GM18951 (cell line): Measurements from ENCODE around the gene TSSC4.

Experiments
- POLR2A ChIP-seq: IDR thresholded peaks from 4 replicates; pipeline ENCODE4 v1.6.1; 2011; ENCODE audit warnings: mild to moderate bottlenecking; ENCODE audit not compliant: insufficient read length, insufficient read depth; ENCODE audit errors: extremely low read depth
- in situ Hi-C: fragments of 300-500 bp; cut with MboI; formaldehyde crosslinking; loops from one replicate; pipeline ENCODE4 v1.12.0; 2022; ENCODE audit warnings: low sequenced_read_pairs, mixed read lengths, inconsistent platforms; ENCODE audit not compliant: unreplicated experiment

Gene TSSC4

DNA sequence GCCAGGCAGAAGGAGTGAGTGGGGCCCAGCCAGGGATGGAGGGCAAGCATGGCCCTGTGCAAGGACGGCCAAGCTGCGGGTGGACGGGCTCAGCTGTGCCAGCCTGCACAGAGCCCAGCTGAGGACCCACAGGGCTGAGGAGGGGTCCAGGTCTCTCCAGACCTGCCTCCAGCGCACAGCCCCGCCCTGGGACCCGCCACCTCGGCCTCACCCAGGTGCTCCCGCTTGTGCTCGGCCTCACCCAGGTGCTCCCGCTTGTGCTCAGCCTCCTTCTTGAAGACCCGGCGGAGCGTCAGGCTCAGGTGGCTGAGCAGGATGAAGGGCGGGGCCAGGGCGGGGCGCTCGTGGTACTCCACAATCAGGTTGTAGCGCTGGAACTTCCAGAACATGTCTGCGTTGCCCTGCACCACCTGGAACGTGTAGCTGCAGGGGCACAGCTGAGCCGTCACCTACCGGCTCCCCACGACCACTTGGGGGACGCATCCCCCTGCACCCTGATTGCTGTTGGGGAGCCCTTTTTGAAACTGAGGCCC, 6.4 kb downstream of the TSSC4 start:
- in situ Hi-C loops, result no loop called here
- no peak for TF ChIP-seq POLR2A

- TF ChIP-seq POLR2A, result no peak
- in situ Hi-C loops, result no loop called here
These were observed 8.1 kb downstream of the TSSC4 start for GRCh38 chr11:2408671-2409070.

DNA sequence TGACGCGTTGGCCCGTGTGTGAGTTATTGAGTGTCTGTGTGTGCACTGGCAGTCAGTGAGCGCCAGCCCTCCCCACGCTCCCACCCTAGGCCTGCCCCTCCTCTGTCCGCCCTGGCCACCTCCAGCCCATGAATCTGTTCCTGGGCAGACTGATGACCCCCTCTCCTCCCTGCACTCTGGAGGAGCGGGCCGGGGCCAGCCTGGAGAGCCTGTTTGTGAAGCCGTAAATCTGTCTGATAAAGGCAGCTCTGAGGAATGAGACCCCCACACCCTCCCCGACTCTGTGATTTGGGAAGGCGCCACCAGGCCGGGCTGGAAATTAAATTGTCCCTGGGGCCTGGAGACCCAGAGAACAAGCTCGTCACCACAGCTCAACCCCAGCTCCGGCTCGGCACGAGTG, 8.6 kb downstream of the TSSC4 start:
- in situ Hi-C loops, result no loop called here

GRCh38 chr11:2409611-2410468, 9.3 kb downstream of the TSSC4 start:
- in situ Hi-C loops, result no loop called here
- TF ChIP-seq POLR2A, result no peak

More for the DNA sequence above, 8.6 kb downstream of the TSSC4 start:
- no peak for TF ChIP-seq POLR2A

DNA sequence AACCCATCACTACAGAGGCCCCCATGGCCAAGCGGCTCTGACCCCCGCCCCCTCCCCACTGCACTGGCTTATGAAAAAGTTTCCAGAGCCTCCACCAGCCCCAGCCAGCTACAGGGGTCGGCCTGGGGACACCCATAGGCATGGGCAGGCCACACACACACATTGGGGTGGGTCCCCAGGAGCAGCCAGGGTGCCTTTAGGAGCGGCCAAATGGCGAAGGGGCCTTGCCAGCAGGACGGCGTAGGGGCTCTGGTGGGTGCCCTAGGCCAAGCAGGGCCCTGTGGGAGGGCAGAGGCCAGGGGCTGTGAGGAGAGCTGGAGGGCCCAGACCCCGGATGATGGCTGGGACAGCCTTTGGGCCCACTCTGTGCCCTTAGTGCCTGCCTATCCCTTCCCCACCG, 10.1 kb downstream of the TSSC4 start:
- in situ Hi-C loops, result no loop called here
- TF ChIP-seq POLR2A, result no peak

DNA sequence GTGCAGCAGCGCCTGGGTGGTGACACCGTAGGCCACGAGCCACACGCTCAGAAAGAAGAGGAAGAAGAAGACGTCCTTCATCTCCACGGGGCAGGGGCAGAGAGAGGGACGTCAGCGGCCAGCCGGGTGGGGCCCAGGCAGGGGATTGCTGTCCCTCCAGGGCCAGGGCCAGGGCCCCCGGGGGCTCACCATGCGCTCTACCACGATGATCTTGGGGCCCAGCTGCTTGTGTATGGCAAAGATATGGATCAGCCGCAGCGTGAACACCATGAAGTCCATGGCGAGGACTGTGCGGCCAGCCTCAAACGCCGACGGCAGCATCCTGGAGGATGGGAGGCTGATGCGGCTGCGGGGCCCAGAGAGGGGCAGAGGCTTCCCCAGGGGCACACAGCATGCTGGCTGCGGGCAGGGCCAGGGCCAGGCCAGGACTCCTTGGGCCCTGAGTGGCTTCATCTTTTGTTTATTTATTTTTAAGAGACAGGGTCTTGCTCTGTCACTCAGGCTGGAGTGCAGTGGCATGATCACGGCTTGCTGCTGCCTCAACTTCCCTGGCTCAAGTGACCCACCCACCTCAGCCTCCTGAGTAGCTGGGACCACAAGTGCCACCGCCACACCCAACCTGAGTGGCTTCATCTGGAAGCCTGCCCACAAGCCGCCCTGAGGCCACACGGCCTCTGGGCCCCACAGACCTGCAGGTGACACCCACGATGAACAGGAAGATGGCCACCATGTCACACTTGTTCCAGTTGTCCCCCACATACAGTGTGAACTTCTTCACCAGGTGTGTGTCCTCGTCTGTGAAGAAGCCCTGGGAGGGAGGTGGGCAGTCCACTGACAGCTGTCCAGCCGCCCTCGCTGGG, 11.1 kb downstream of the TSSC4 start:
- in situ Hi-C loops, result no loop called here
- no peak for TF ChIP-seq POLR2A

GRCh38 chr11:2412323-2412722, 11.8 kb downstream of the TSSC4 start:
- TF ChIP-seq POLR2A, result no peak
- in situ Hi-C loops, result no loop called here

DNA sequence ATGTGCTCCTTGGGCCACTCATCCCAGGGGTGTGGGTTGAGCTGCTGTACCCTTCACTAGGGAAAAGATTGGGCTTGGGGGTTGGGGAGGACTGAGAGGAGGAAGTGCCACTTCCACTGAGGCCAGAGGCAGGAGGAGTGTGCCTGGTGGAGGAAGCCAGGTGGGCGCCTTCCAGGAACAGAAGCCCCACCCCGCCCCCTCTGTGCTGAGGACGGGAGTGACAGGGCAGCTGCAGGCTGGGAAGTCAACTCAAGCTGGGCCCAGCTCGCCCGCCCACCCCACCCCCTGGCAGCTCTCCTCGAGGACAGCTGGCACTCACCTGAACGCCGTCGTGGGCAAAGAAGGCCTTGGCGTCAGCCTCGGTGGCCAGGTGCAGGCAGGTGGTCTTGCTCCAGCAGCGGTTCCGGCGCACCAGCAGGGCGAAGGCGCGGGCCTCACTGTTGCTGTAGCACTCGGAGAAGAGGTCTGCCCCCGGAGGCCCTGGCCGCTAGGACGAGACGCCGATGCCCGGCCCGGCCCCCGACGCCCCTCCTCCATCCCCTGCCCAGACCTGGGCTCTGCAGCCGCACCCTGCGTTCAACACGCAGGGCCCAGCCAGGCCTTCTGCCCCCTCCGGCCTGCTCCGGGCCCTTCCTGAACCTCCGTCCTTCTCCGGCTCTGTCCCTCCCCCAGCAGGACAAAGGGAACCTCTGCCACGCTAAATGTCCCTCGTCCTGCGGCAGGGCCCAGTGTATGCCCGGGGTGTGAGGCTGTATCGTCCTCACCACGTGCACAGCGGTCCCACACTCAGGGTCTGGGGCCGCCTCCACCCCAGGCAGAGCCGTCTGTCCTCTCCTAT, 13.4 kb downstream of the TSSC4 start:
- no peak for TF ChIP-seq POLR2A
- in situ Hi-C loops, result no loop called here

GRCh38 chr11:2414616-2415015, 14.1 kb downstream of the TSSC4 start:
- TF ChIP-seq POLR2A, result no peak
- in situ Hi-C loops, result no loop called here

DNA sequence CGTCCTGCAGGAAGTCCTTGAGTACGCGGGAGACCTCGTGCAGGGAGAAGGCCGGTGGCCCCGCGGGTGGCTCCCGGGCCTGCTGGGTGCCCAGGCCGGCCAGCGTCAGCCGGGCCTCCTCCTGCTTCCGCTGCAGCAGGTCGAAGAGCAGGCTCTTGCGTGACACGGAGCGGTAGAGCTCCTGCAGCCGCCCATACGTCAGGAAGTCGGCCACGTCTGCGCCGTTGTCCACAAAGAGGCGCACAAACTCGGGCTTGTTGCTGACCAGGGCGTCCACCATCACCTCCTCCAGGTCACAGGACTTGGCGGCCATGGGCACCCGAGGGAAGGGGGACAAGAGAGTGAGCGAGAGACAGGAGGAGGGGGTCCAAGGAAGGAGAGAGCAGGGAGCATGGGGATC, 14.6 kb downstream of the TSSC4 start:
- no peak for TF ChIP-seq POLR2A
- in situ Hi-C loops, result no loop called here

DNA sequence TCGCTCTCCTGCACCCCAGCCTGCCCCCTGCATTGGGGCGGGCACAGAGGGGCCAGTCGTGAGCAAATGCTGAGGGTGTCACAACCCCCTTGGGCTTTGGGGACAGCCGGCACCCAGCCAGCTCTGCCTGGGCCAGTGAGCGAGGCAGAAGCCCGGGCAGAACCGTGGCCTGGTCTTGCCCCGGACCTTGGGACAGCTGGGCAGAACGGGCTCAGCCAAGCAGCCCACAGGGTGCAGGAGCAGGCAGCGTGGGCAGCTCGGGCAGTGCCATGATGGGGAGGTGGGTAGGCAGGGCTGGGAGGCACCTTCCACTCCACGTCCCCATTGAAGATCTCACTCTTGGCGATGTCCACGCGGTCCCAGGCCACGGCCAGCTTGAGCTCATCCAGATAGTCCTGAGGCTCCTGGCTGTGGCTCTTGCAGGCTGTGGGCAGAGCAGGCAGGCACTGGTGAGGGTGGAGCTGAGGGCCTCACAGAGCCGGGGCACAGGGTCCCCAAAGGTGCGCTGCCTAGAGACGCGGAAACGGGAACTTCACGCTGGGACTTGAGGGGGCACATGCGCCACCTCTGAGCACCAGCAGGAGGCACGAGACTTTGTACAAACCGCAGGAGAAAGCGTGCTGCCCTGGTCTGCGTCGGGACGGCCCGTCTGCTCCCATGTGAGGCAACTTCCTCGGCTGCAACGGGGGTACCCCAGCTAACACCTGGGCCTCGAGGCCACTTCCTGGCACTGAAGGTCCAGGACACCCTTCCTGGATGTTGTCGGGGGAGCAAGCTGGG, 15.2 kb downstream of the TSSC4 start:
- TF ChIP-seq POLR2A, result no peak
- in situ Hi-C loops, result no loop called here

DNA sequence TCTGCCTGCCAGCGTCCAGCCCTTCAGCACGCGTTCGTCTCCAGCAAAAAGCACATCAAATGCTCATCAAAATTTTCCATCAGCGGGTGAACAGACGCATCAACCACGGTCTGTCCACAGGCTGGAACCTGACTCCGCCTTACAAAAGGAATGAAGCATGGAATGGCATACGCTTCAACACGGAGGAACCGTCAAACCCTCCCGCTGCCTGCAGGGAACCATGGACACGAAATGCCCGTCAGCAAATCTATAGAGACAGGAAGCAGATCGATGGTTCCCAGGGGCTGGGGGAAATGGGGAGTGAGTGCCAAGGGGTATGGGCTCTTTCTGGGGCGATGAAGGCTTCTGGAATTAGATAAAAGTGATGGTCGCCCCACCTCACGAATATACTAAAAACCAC, 16.2 kb downstream of the TSSC4 start:
- no peak for TF ChIP-seq POLR2A
- in situ Hi-C loops, result no loop called here
